GM19468 (cell line): ENCODE data around the gene ZNF432.

Experiments used
- ATAC-seq: cut with Tn5 transposase; IDR thresholded peaks from one replicate; pipeline ENCODE4 v1.9.1; 2021; ENCODE audit warnings: mild to moderate bottlenecking, moderate library complexity, moderate number of reproducible peaks; ENCODE audit not compliant: unreplicated experiment; ENCODE audit errors: extremely low read depth

Gene ZNF432

DNA sequence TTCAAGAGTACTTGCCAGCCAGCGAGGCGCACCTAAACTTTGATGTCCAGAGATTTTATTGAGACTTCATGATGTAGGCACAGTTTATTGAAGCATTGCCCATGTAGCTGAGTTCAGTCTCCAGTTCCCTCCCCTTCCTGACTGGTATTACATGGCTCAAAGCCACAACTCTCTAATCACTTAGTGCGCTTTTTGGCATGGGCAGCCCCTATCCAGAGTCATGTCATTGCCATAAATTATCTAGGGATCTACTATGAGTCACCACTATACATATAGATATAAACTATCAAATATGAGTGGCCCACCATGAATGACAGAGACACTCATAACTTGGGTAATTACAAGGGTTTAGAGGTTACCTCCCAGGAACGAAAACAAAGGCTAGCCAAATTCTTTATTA is 28.1 kb downstream of the ZNF432 start:
- ATAC-seq, result no peak

- ATAC-seq, result no peak
Measured at GRCh38 chr19:52010674-52011073, 38.0 kb downstream of the ZNF432 start.

DNA sequence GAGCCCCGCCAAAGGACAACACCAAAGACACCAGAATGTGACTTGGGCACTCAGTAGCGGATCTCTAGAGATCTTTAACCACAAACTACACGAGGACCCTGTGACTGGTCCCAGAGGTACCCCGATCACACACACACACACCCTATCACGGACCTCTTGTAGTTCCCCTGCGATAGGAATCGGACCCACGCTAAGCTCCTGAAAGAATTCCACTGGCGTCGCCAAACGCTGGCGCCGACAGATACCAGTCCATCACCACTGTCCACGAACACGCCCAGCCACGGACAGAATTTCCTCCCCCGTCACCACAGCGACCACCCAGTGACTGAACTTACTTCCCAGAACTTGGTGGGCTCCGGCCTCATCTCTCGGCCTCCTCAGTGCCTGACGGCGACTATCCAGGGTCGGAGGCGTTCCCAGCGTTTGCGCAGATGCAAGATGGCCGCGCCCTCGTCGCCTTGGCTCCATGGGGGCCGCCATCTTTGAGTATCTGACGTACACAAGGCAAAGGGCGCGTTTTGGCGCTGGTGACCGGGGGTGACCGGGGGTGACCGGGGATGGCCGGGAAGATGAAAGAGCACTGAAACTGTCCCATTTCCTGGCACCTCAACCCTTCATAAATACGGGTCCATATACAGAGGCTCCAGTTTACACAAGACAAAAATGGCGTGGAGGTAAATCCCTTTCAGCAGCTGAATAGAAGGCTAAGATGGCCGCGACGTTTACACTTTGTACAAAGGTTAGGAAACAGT is 40.7 kb downstream of the ZNF432 start, which contains the start of gene ZNF615:
Gene ZNF615 (minus strand): TSS at position 406 of the 752 bp plus-strand sequence. CDS start 4,500 bp downstream, outside the sequence.
- peak; percentile 49 for ATAC-seq

DNA sequence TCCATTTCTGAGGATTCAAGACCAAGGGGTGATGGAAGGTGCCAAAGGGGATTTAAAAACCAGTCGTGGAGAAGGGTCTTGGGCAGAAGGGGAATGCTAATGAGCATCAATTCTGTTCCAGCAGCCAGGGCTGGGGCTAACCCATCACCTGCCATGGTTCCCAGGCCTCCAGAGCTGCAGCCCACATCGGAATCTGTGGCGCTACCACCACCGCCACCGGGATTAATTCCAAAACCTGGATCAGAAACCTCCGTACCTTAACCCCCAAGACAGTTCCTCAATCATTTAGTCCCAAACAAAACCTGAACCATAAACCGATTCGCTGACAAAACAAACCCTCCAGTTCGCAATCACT is 41.2 kb downstream of the ZNF432 start:
- ATAC-seq, result no peak

DNA sequence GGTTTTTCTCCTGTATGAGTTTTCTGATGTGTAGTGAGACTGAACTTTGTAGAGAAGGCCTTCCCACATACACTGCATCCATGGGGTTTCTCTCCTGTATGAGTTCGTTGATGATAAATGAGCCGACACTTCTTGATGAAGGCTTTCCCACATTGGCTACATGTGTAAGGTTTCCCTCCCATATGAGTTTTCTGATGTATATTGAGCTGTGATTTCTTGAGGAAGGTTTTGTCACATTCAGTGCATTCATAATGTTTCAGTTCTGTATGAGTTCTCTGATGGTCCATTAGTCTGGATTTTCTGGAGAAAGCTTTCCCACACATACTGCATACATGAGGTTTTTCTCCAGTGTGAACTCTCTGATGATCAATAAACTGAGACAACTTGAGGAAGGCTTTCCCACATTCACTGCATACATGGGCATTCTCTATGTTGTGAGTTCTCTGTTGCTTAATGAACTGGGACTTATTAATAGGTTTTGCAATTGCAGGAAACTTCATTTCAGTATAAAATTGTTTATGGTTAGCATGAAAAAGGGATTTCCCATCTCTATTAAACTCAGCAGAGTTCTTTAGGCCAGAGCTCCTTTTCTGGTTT is 54.5 kb downstream of the ZNF432 start:
- no peak for ATAC-seq

DNA sequence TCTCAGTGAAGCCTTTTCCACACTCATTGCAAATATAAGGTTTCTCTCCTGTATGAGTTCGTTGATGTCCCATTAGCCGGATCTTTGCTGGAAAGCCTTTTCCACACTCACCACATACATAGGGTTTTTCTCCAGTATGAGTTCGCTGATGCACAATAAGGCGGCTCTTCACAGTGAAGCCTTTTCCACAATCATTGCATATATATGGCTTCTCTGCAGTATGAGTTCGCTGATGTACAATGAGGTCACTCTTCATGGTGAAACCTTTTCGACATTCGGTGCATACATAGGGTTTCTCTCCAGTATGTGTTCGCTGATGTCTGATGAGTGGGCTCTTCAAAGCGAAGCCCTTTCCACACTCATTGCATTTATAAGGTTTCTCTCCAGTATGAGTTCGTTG is 55.2 kb downstream of the ZNF432 start:
- no peak for ATAC-seq

DNA sequence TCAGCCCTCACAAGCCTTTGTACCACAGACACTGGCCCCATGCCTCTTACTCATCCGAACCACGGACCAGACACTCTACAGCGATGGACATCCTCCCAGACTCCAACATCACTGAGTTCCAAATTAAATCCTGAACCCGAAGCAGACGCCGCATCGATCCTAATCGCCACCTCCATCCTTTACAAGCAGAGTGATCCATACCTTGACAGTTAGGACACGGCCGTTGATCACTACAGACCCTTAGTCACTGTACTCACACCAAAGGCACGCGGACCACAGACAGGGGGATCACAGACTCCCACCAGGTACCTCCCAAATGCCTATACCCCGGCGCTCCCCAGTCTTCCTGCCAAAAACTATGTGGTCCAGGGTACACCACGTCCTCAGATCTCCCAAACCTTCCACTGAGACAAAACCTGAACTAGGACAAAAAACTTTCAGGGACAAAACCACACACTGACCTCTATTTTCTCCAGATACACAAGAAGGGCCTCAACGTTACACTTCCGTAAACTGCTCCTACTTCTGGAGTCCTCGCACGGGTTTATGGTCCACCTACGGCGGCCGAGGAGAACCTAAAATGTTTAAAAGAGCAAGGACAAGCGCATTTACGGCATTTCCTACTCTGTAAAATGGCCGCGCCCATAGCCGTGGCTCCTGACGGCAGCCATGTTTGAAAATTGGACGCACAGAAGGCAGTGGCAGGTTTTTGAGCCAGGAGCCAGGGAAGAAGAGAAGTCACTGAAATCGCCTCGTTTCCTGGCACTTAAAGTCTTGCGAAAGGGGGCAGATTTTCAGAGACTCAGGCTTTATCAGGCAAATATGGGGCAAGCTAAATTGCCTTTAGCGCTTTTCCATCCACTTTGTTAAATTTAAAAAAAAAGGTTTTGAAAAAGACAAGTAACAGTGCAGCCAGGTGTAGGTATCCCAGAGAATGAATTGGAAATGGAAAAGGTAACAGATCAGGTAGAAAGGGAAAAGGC is 62.0 kb downstream of the ZNF432 start, which contains the start of gene ZNF350:
Gene ZNF350 (minus strand): TSS at position 532 of the 983 bp plus-strand sequence. CDS start 12,480 bp downstream, outside the sequence.
- peak; percentile 81 for ATAC-seq

DNA sequence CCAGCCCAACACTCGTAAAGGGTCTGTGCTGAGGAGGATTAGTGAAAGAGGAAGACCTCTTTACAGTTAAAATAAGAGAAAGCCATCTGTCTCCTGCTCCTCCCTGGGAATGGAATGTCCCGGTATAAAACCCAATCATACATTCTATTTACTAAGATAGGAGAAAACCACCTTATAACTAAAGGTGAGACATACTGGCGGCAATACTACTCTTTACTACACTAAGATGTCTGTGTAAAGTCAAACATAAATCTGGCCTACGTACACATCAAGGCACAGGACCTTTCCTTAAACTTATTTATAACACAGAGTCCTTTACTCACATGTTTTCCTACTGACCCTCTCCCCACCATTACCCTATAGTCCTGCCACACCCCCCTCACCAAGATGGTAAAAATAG is 65.3 kb downstream of the ZNF432 start:
- no peak for ATAC-seq
